DND-41 (cell line): ENCODE results near the gene PCYOX1L.

ENCODE experiments used
- ATAC-seq: fragments of 200-7000 bp; cut with Tn5 transposase; 3 replicates; pipeline ENCODE4 v1.9.1; 2021; ENCODE audit warnings: low read depth; ENCODE audit not compliant: insufficient read depth
- DNase-seq: peaks from one replicate; pipeline ENCODE4 v3.0.0-alpha.2; 2020
- H2AFZ ChIP-seq: 2 replicates; pipeline ENCODE4 v1.6.0; 2012; ENCODE audit warnings: low read depth, low read length
- H3K27ac ChIP-seq: 2 replicates; pipeline ENCODE4 v1.5.1; 2012; ENCODE audit warnings: low read length, inconsistent platforms
- H3K27me3 ChIP-seq: fragments of 200-600 bp; sonication (generic); 2 replicates; pipeline ENCODE4 v1.6.0; 2012; ENCODE audit warnings: low read length, mild to moderate bottlenecking, inconsistent platforms; ENCODE audit not compliant: insufficient read depth, poor library complexity
- H3K36me3 ChIP-seq: 2 replicates; pipeline ENCODE4 v1.5.1; 2012; ENCODE audit warnings: low read length, inconsistent platforms; ENCODE audit not compliant: insufficient read depth
- H3K4me1 ChIP-seq: 2 replicates; pipeline ENCODE4 v1.5.1; 2012; ENCODE audit warnings: mild to moderate bottlenecking, low read length; ENCODE audit not compliant: insufficient read depth
- H3K4me2 ChIP-seq: 2 replicates; pipeline ENCODE4 v1.6.0; 2012; ENCODE audit warnings: mild to moderate bottlenecking, moderate library complexity, low read length, inconsistent platforms; ENCODE audit not compliant: insufficient read depth
- H3K4me3 ChIP-seq, 2 experiments: fragments of 200-600 bp in 1 of 2; shearing (Covaris generic) in 1 of 2; 2 replicates each; pipeline ENCODE4 v1.5.1; 2012 to 2016; ENCODE audit warnings: inconsistent platforms in 2 of 2, low read length in 2 of 2, mild to moderate bottlenecking in 2 of 2, low read depth in 1 of 2, moderate library complexity in 1 of 2
- H3K79me2 ChIP-seq: 2 replicates; pipeline ENCODE4 v1.6.0; 2012; ENCODE audit warnings: low read length, inconsistent platforms; ENCODE audit not compliant: insufficient read depth
- H3K9ac ChIP-seq: 2 replicates; pipeline ENCODE4 v1.6.0; 2012; ENCODE audit warnings: low read depth, mild to moderate bottlenecking, inconsistent platforms, low read length, moderate library complexity
- H3K9me3 ChIP-seq: 2 replicates; pipeline ENCODE4 v1.5.1; 2012; ENCODE audit warnings: low read length, moderate library complexity, mild to moderate bottlenecking, inconsistent platforms; ENCODE audit not compliant: insufficient read depth, severe bottlenecking
- H4K20me1 ChIP-seq: 2 replicates; pipeline ENCODE4 v1.6.0; 2012; ENCODE audit warnings: low read length; ENCODE audit not compliant: insufficient read depth
- EZH2 ChIP-seq: IDR thresholded peaks from 3 replicates; pipeline ENCODE4 v1.6.1; 2012; ENCODE audit warnings: borderline replicate concordance, low read depth, mild to moderate bottlenecking, moderate library complexity, low read length, inconsistent platforms; ENCODE audit not compliant: severe bottlenecking
- TF ChIP-seq, protein P1 (sequence below): IDR thresholded peaks from 2 replicates; pipeline ENCODE4 v1.5.1; 2012; ENCODE audit warnings: borderline replicate concordance, low read length, moderate library complexity, mild to moderate bottlenecking; ENCODE audit not compliant: poor library complexity, severe bottlenecking; ENCODE audit errors: extremely low read depth

The PCYOX1L gene

DNA sequence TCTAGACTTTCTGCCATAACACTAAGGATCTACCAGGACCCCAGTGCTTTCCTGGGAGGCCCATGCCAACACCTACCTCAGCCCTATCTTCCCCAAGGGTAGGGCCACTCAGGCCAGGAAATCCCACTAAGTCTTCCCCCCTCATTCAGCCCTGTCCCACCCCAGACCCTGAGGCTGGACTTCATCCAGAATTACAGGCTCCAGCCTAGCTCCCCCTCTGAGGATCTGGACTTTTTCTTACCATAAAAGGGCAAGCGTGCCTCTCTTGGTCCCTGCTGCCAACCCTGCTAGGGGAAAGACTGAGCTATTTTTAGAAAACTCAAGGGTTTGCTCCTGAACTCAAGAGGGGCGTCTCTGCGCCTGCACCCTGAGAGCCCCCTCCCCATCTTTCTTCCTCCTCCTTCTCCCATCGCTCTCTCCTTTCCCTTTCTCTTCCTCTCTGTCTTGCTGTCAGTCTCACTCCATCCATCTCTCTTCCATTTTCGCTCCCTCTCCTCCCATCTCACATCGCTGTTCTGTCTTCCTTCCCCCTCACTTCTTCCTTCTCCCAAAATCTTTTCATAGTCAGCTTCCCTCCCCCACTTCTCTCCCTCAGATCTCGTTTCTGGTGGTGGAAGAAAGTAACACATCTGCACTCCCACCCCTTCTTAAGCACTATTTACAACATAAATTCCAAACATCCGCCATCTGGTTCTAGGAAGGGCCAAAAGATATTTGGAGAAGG is 59.3 kb downstream of the PCYOX1L start:
- Histone ChIP-seq H3K79me2 (no peaks in the 10 kb centered on the region), H3K4me1 (no peaks in the 10 kb centered on the region), H4K20me1 (no peaks in the 10 kb centered on the region), H3K27me3 (no peaks in the 10 kb centered on the region), H3K4me3 (no peak overlapping the region), H3K9ac (no peak overlapping the region), H3K4me2 (no peak overlapping the region), H3K9me3 (no peaks in the 10 kb centered on the region), H2AFZ (no peak overlapping the region), H3K36me3 (no peaks in the 10 kb centered on the region), H3K27ac (no peak overlapping the region)
- DNase-seq (no peak), ATAC-seq (no peak)
- TF ChIP-seq EZH2: no peak
- TF ChIP-seq, protein P1, sequence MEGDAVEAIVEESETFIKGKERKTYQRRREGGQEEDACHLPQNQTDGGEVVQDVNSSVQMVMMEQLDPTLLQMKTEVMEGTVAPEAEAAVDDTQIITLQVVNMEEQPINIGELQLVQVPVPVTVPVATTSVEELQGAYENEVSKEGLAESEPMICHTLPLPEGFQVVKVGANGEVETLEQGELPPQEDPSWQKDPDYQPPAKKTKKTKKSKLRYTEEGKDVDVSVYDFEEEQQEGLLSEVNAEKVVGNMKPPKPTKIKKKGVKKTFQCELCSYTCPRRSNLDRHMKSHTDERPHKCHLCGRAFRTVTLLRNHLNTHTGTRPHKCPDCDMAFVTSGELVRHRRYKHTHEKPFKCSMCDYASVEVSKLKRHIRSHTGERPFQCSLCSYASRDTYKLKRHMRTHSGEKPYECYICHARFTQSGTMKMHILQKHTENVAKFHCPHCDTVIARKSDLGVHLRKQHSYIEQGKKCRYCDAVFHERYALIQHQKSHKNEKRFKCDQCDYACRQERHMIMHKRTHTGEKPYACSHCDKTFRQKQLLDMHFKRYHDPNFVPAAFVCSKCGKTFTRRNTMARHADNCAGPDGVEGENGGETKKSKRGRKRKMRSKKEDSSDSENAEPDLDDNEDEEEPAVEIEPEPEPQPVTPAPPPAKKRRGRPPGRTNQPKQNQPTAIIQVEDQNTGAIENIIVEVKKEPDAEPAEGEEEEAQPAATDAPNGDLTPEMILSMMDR: no peak

DNA sequence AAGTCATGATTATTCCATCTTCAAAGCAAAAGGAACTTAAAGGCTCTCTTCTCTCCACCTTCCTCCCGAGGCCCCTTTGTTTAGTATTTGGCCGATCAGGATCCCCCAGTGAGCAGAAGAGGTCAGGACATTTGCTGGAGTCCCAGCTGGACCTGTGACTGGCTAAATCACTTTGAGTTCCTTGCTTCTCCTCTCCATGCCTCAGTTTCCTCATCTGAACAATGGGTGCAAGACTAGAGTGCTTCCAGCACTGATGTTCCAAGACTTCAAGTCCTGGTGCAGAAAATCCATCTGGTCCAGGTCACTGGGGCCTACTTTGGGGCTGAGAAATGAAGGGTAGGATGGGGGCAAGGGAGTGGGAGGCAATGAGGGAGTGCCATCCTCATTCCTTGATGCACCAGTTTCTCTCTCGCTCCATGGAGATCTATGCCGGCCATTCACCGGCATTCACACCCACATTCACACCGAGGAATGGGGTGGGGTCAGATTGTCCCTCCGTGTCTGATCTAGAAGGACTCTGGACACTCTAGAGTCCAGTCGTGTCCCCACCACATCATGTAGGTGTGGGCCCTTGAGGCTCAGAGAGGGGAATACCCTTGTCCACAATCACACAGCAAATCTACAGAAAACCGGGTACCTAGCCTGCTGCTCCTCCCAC is 60.0 kb downstream of the PCYOX1L start:
- TF ChIP-seq, protein P1: no peak
- TF ChIP-seq EZH2: no peak
- H3K4me2 ChIP-seq: no peak overlapping the region
- H3K79me2 ChIP-seq: no peaks in the 10 kb centered on the region
- no peaks in the 10 kb centered on the region for H3K4me1 ChIP-seq
- H3K4me3 ChIP-seq: no peak overlapping the region
- no peaks in the 10 kb centered on the region for H4K20me1 ChIP-seq
- no peaks in the 10 kb centered on the region for H3K36me3 ChIP-seq
- ATAC-seq: no peak
- no peaks in the 10 kb centered on the region for H3K9me3 ChIP-seq
- H3K27me3 ChIP-seq: no peaks in the 10 kb centered on the region
- no peak overlapping the region for H2AFZ ChIP-seq
- no peak overlapping the region for H3K27ac ChIP-seq
- DNase-seq: no peak
- H3K9ac ChIP-seq: no peak overlapping the region

DNA sequence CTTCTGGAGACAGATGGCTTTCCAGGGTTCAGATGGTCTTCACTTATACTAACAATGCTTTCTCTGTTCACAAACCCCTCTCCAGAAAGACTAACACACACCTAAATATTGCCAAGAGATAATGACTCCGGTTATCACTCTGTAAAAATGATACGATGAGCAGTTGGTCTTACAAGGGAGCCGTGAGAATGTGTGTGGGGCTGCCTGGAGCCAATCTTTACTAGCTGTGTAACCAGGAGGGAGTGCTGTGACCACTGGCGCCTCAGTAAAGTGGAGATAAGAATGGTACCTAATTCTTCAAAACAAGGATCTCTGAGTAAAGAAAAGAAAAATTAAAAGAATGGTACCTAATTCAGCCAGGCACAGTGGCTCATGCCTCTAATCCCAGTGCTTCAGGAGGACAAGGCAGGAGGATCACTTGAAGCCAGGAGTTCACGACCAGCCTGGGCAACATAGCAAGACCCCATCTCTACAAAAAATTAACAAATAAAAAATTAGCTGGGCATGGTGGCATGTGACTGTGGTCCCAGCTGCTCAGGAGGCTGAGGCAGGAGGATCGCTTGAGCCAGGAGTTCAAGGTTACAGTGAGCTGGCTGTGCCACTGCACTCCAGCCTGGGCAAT is 61.2 kb downstream of the PCYOX1L start:
- H3K4me2 ChIP-seq: no peak overlapping the region
- no peaks in the 10 kb centered on the region for H3K79me2 ChIP-seq
- ATAC-seq (no peak), DNase-seq (no peak)
- no peak overlapping the region for H2AFZ ChIP-seq
- no peaks in the 10 kb centered on the region for H3K4me1 ChIP-seq
- no peak overlapping the region for H3K4me3 ChIP-seq
- no peaks in the 10 kb centered on the region for H4K20me1 ChIP-seq
- no peaks in the 10 kb centered on the region for H3K9me3 ChIP-seq
- no peak overlapping the region for H3K27ac ChIP-seq
- TF ChIP-seq, protein P1: no peak
- no peak for TF ChIP-seq EZH2
- no peaks in the 10 kb centered on the region for H3K27me3 ChIP-seq
- H3K9ac ChIP-seq: no peak overlapping the region
- no peaks in the 10 kb centered on the region for H3K36me3 ChIP-seq
